Glutamatergic neuron (in vitro differentiated cells): ENCODE results near the gene KATNB1. TPM values are rescaled to one million over a fixed set of nuclear protein-coding genes. Genes with fewer than 3 reads are reported as not detected.

ENCODE experiments used
- DNase-seq: peaks from one replicate; pipeline ENCODE4 v3.0.0; 2022
- H3K27ac Mint-ChIP-seq: one replicate; pipeline ENCODE4 v1.8.0; 2020; ENCODE audit warnings: mild to moderate bottlenecking, mixed read lengths, inconsistent platforms; ENCODE audit not compliant: unreplicated experiment
- H3K27me3 Mint-ChIP-seq: one replicate; pipeline ENCODE4 v1.8.0; 2020; ENCODE audit warnings: mild to moderate bottlenecking, moderate library complexity, mixed read lengths, inconsistent platforms; ENCODE audit not compliant: unreplicated experiment
- H3K36me3 Mint-ChIP-seq: one replicate; pipeline ENCODE4 v1.8.0; 2020; ENCODE audit warnings: mild to moderate bottlenecking, mixed read lengths, inconsistent platforms; ENCODE audit not compliant: unreplicated experiment
- H3K4me1 Mint-ChIP-seq: one replicate; pipeline ENCODE4 v1.8.0; 2020; ENCODE audit warnings: mild to moderate bottlenecking, low read depth, mixed read lengths, inconsistent platforms; ENCODE audit not compliant: unreplicated experiment
- H3K4me3 Mint-ChIP-seq: one replicate; pipeline ENCODE4 v1.8.0; 2020; ENCODE audit warnings: mild to moderate bottlenecking, mixed read lengths, inconsistent platforms; ENCODE audit not compliant: unreplicated experiment
- H3K9me3 Mint-ChIP-seq: one replicate; pipeline ENCODE4 v1.8.0; 2020; ENCODE audit warnings: mild to moderate bottlenecking, moderate library complexity, mixed read lengths, inconsistent platforms; ENCODE audit not compliant: unreplicated experiment
- total RNA-seq: library from RNA; stranded (reverse); fragmentation: NEBNext Ultra II Directional; extraction: Animal tissue kit (Norgen Biotek cat#: 25700); gene quantifications from one replicate; pipeline ENCODE4 v1.2.1, GENCODE V29; 2021; ENCODE audit not compliant: unreplicated experiment
- TF ChIP-seq, protein P1 (sequence below): fragments of 200-600 bp; sonication (generic); IDR thresholded peaks from one replicate; pipeline ENCODE4 v1.5.0; 2021; ENCODE audit not compliant: partially characterized antibody, unreplicated experiment

Gene KATNB1
- total RNA-seq, 1 donor from 2014 or later, result 74.4 TPM

DNA sequence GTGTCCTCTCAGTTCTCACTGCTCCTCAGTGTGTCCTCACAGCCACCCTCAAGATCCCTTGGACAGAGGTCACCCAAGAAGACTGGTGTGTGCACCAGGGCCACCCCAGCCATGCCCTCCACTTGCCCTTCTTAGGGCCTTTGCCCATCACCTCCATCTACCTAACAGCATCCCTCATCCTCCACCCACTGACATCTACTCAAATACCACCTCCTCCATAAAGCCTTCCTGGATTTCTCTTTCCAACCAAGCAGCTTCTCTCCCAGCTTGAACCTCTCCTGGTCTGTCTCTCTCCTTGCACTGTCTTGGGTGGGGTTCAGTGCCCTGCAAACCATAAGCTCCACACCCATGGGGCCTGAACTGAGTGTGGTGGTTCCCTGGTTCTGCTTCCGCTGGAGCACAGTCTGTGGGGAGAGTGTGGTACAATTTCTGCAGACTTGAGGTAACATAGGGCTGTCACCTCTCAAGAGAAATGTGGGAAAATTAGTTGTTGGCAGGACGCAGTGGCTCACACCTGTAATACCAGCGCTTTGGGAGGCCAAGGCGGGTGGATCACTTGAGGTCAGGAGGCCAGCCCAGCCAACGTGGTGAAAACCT lies 14.4 kb downstream of the KATNB1 start:
- TF ChIP-seq, protein P1, sequence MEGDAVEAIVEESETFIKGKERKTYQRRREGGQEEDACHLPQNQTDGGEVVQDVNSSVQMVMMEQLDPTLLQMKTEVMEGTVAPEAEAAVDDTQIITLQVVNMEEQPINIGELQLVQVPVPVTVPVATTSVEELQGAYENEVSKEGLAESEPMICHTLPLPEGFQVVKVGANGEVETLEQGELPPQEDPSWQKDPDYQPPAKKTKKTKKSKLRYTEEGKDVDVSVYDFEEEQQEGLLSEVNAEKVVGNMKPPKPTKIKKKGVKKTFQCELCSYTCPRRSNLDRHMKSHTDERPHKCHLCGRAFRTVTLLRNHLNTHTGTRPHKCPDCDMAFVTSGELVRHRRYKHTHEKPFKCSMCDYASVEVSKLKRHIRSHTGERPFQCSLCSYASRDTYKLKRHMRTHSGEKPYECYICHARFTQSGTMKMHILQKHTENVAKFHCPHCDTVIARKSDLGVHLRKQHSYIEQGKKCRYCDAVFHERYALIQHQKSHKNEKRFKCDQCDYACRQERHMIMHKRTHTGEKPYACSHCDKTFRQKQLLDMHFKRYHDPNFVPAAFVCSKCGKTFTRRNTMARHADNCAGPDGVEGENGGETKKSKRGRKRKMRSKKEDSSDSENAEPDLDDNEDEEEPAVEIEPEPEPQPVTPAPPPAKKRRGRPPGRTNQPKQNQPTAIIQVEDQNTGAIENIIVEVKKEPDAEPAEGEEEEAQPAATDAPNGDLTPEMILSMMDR, result no peak
- H3K36me3 Mint-ChIP-seq, result no peaks in the 10 kb centered on the region
- no peak overlapping the region for H3K27ac Mint-ChIP-seq
- peaks cover 8% of the 10 kb centered on the region for H3K9me3 Mint-ChIP-seq
- no peak overlapping the region for H3K4me3 Mint-ChIP-seq
- H3K4me1 Mint-ChIP-seq, result peaks cover 15% of the 10 kb centered on the region
- DNase-seq, result no peak
- peaks cover 7% of the 10 kb centered on the region for H3K27me3 Mint-ChIP-seq

DNA sequence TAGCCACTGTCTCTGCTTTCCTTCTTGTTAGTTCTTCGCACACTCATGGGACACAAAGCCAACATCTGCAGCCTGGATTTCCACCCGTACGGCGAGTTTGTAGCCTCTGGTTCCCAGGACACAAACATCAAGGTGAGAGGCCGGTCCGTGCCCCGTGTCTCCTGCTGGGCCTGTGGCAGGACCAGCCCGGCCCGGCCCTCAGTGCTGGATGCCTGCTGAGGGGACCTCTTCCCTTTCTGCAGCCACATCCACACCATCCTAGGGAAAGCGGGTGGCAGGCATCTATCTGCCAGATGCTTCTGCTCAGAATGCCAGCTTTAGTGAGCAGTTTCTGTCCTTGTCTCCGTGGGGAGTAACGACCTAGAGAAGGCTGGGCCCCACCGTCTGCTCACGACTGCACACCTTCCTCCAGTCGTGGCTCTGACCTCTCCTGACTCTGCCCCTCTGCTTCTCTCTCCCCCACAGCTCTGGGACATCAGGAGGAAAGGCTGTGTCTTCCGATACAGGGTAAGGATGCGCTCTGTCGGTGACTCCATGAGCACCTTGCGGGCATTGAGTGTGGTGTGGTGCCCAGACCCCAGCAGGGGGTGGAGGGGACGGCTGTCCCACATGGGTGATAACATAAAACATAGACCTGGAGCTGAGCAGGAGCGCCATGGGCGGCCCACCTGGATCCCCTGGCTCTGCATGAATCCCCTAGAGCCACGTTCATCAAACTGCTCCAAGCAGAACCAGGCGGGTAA lies 15.4 kb downstream of the KATNB1 start:
- Mint-ChIP-seq H3K27me3 (peaks cover 5% of the 10 kb centered on the region), H3K4me1 (peaks cover 10% of the 10 kb centered on the region), H3K4me3 (no peak overlapping the region), H3K27ac (peak overlapping the region; percentile 43), H3K9me3 (peaks cover 4% of the 10 kb centered on the region), H3K36me3 (no peaks in the 10 kb centered on the region)
- TF ChIP-seq, protein P1, result no peak
- no peak for DNase-seq

DNA sequence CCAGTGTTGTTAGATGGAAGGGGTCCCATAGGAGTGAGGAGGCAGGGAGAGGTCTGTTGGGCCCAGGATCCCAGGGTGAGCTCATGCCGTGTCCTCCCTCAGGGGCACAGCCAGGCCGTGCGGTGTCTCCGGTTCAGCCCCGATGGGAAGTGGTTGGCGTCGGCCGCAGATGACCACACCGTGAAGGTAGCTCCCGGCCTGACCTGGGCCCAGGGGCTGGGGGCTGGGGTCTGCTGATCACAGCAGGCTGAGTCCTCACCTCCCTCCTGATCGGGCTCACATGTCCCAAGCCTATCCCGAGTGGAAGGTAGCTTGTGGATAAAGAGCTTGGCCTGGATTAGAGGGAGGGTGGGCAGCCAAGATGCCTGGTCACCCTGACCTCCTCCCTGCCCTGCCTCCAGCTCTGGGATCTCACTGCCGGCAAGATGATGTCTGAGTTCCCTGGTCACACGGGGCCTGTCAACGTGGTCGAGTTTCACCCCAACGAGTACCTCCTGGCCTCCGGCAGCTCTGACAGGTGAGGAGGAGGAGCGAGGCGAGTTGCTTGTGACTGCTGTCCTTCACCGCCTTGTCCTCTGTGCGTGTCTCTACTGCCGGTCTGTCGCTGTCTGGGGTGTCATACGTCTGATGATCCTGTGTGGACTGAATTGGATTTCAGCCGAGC lies 16.1 kb downstream of the KATNB1 start:
- H3K4me1 Mint-ChIP-seq, result peaks cover 8% of the 10 kb centered on the region
- H3K36me3 Mint-ChIP-seq, result no peaks in the 10 kb centered on the region
- no peak overlapping the region for H3K4me3 Mint-ChIP-seq
- DNase-seq, result no peak
- H3K27me3 Mint-ChIP-seq, result peaks cover 6% of the 10 kb centered on the region
- TF ChIP-seq, protein P1, result no peak
- H3K27ac Mint-ChIP-seq, result no peak overlapping the region
- peaks cover 2% of the 10 kb centered on the region for H3K9me3 Mint-ChIP-seq

DNA sequence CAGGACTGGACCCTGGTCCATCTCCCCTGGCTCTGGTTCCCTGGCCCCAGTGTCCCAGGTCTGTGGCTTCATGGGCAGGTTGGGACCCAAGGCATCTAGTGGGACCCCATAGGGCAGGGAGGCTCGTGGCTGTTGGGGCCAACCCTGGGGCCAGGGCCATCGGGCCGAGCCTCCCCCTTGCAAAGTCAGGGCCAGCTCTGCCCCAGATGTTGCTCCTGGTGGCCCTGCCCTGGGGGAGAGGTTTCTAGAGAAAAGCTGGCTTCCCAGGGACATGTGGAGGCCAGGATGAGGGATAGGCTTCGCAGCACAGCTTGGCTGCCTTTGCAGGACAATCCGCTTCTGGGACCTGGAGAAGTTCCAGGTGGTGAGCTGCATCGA lies 16.6 kb downstream of the KATNB1 start:
- H3K27me3 Mint-ChIP-seq, result peaks cover 6% of the 10 kb centered on the region
- H3K4me1 Mint-ChIP-seq, result peaks cover 8% of the 10 kb centered on the region
- DNase-seq, result no peak

More for the DNA sequence above, 16.6 kb downstream of the KATNB1 start:
- TF ChIP-seq, protein P1, result no peak
- Mint-ChIP-seq H3K36me3 (no peaks in the 10 kb centered on the region), H3K9me3 (peaks cover 2% of the 10 kb centered on the region), H3K4me3 (no peak overlapping the region), H3K27ac (no peak overlapping the region)
